Urinary bladder (tissue), 4 donors: ENCODE measurements around the gene MBOAT1. TPM values are rescaled to one million over a fixed set of nuclear protein-coding genes. Genes with fewer than 3 reads are reported as not detected.
"Not testable (repeated sequence)": the region's sequence is repeated elsewhere in the genome, so short reads cannot be mapped to it uniquely, and the experiment has no call there.

Experiments
- DNase-seq: peaks from one replicate; pipeline ENCODE4 v3.0.0-alpha.2; 2015; ENCODE audit errors: extremely low spot score
- H3K27ac ChIP-seq: one replicate; pipeline ENCODE4 v1.5.1; 2013; ENCODE audit warnings: low read depth, mild to moderate bottlenecking, moderate library complexity
- H3K36me3 ChIP-seq: one replicate; pipeline ENCODE4 v1.6.1; 2013; ENCODE audit warnings: mild to moderate bottlenecking, moderate library complexity; ENCODE audit not compliant: insufficient read depth
- H3K4me1 ChIP-seq: one replicate; pipeline ENCODE4 v1.6.1; 2013; ENCODE audit warnings: mild to moderate bottlenecking, moderate library complexity; ENCODE audit not compliant: insufficient read depth
- H3K4me3 ChIP-seq: one replicate; pipeline ENCODE4 v1.5.1; 2013; ENCODE audit warnings: low read depth, low read length
- WGBS: extraction: QIAGEN DNeasy Blood & Tissue Kit; methylation state at CpG from one replicate; pipeline ENCODE4 v1.1.7; 2013; 5-methylcytosine and 5-hydroxymethylcytosine counted together
- polyA plus RNA-seq: library from polyadenylated mRNA; stranded (reverse); fragments of 200-250 nt; gene quantifications from one replicate; pipeline ENCODE4 v1.2.3, GENCODE V29; 2013
- total RNA-seq: library from RNA; depleted of rRNA; stranded (reverse); fragments of >200 nt; gene quantifications from one replicate; pipeline ENCODE4 v1.2.3, GENCODE V29; 2014
- donor health status: healthy with polysubstance abuse.
- donor health status: healthy.

MBOAT1 gene
- total RNA-seq, result 30.3 TPM
- polyA plus RNA-seq, result 9.2 TPM

- WGBS, result under 1% methylated on average over 60 of the region's 60 CpGs
- peak within 1 kb of the TSS; percentile 86 for H3K4me3 ChIP-seq
- peak; percentile 81 for DNase-seq
- H3K4me1 ChIP-seq, result peaks cover 2% of the 10 kb centered on the region
- H3K36me3 ChIP-seq, result no peaks in the 10 kb centered on the region
- H3K27ac ChIP-seq, result peak within 1 kb of the TSS; percentile 94
Observed at GRCh38 chr6:20212392-20213111, at the start of gene MBOAT1. Gene MBOAT1, minus strand, starts transcription at chr6:20212469. Its CDS starts 235 bp downstream, at chr6:20212234.

- H3K36me3 ChIP-seq, result no peaks in the 10 kb centered on the region
- no peak for DNase-seq
- WGBS, result 86% methylated on average over 2 of the region's 2 CpGs
- no peak overlapping the region for H3K27ac ChIP-seq
- H3K4me3 ChIP-seq, result no peak overlapping the region
- no peaks in the 10 kb centered on the region for H3K4me1 ChIP-seq
Observed at GRCh38 chr6:20261685-20262084, 49.4 kb upstream of the MBOAT1 start.

GRCh38 chr6:20260360-20260759, 48.1 kb upstream of the MBOAT1 start:
- DNase-seq, result no peak
- H3K36me3 ChIP-seq, result no peaks in the 10 kb centered on the region
- H3K4me1 ChIP-seq, result no peaks in the 10 kb centered on the region
- no peak overlapping the region for H3K4me3 ChIP-seq
- 95% methylated on average over 7 of the region's 7 CpGs for WGBS
- no peak overlapping the region for H3K27ac ChIP-seq

GRCh38 chr6:20259316-20260049, 47.2 kb upstream of the MBOAT1 start:
- no peak overlapping the region for H3K27ac ChIP-seq
- no peaks in the 10 kb centered on the region for H3K36me3 ChIP-seq
- no peak for DNase-seq
- no peak overlapping the region for H3K4me3 ChIP-seq
- WGBS, result 98% methylated on average over 48 of the region's 48 CpGs
- H3K4me1 ChIP-seq, result no peaks in the 10 kb centered on the region

- H3K27ac ChIP-seq, result no peak overlapping the region
- DNase-seq, result no peak
- no peak overlapping the region for H3K4me3 ChIP-seq
- no peaks in the 10 kb centered on the region for H3K36me3 ChIP-seq
- H3K4me1 ChIP-seq, result no peaks in the 10 kb centered on the region
Observed at GRCh38 chr6:20255428-20255827, 43.2 kb upstream of the MBOAT1 start.

- DNase-seq, result no peak
- Histone ChIP-seq H3K4me1 (no peaks in the 10 kb centered on the region), H3K27ac (no peak overlapping the region), H3K4me3 (no peak overlapping the region), H3K36me3 (no peaks in the 10 kb centered on the region)
Observed at GRCh38 chr6:20254295-20254694, 42.0 kb upstream of the MBOAT1 start.

GRCh38 chr6:20253021-20253420, 40.8 kb upstream of the MBOAT1 start:
- WGBS, result 61% methylated on average over 2 of the region's 2 CpGs
- no peak for DNase-seq
- Histone ChIP-seq H3K36me3 (no peaks in the 10 kb centered on the region), H3K4me3 (no peak overlapping the region), H3K27ac (no peak overlapping the region), H3K4me1 (no peaks in the 10 kb centered on the region)

GRCh38 chr6:20252311-20252710, 40.0 kb upstream of the MBOAT1 start:
- Histone ChIP-seq H3K27ac (no peak overlapping the region), H3K36me3 (no peaks in the 10 kb centered on the region), H3K4me3 (no peak overlapping the region), H3K4me1 (no peaks in the 10 kb centered on the region)
- 87% methylated on average over 6 of the region's 6 CpGs for whole genome bisulfite sequencing
- DNase-seq, result no peak

GRCh38 chr6:20251525-20251924, 39.3 kb upstream of the MBOAT1 start:
- Histone ChIP-seq H3K4me1 (no peaks in the 10 kb centered on the region), H3K36me3 (no peaks in the 10 kb centered on the region), H3K4me3 (no peak overlapping the region), H3K27ac (no peak overlapping the region)
- no peak for DNase-seq
- 85% methylated on average over 5 of the region's 5 CpGs for WGBS

GRCh38 chr6:20246125-20246524, 33.9 kb upstream of the MBOAT1 start:
- DNase-seq, result no peak
- Histone ChIP-seq H3K4me3 (no peak overlapping the region), H3K4me1 (no peaks in the 10 kb centered on the region), H3K27ac (no peak overlapping the region), H3K36me3 (no peaks in the 10 kb centered on the region)
- WGBS, result 32% methylated on average over 2 of the region's 2 CpGs

- 98% methylated on average over 29 of the region's 29 CpGs for WGBS
- not testable (repeated sequence) for H3K27ac ChIP-seq
Observed at GRCh38 chr6:20244807-20245681, 32.8 kb upstream of the MBOAT1 start.

GRCh38 chr6:20243288-20243687, 31.0 kb upstream of the MBOAT1 start:
- H3K36me3 ChIP-seq, result no peaks in the 10 kb centered on the region
- no peaks in the 10 kb centered on the region for H3K4me1 ChIP-seq
- 91% methylated on average over 1 of the region's 1 CpG for WGBS
- H3K27ac ChIP-seq, result no peak overlapping the region
- H3K4me3 ChIP-seq, result no peak overlapping the region
- DNase-seq, result no peak

More at GRCh38 chr6:20244807-20245681, 32.8 kb upstream of the MBOAT1 start:
- H3K36me3 ChIP-seq, DNase-seq, H3K4me1 ChIP-seq, H3K4me3 ChIP-seq: not testable (repeated sequence)

GRCh38 chr6:20242397-20242796, 30.1 kb upstream of the MBOAT1 start:
- no peak for DNase-seq
- WGBS, result 93% methylated on average over 1 of the region's 1 CpG
- Histone ChIP-seq H3K4me3 (no peak overlapping the region), H3K27ac (no peak overlapping the region), H3K4me1 (no peaks in the 10 kb centered on the region), H3K36me3 (no peaks in the 10 kb centered on the region)
